K562 (cell line): Measurements from ENCODE around the gene KCTD7. TPM values are rescaled to one million over a fixed set of nuclear protein-coding genes. Genes with fewer than 3 reads are reported as not detected.
A peak's percentile ranks its signal among the peaks of the same experiment; 100 is the strongest.
"Not testable (repeated sequence)": the region's sequence is repeated elsewhere in the genome, so short reads cannot be mapped to it uniquely, and the experiment has no call there.

ENCODE experiments used
- ATAC-seq: fragments of 200-7000 bp; cut with Tn5 transposase; 3 replicates; pipeline ENCODE4 v1.9.1; 2020; ENCODE audit warnings: moderate library complexity
- BruUV-seq: library from RNA; stranded (reverse); fragments of 400-500 nt; replicated peaks from 2 replicates; lab custom pipeline; 2021; lab: Mats Ljungman, UMichigan
- CTCF ChIA-PET: fragments of 300-600 bp; formaldehyde crosslinking; extraction: SDS; loops from one replicate; lab custom pipeline; 2021; ENCODE audit warnings: low intra/inter-chr PET ratio; lab: Yijun Ruan, JAX
- POLR2A ChIA-PET: fragments of 300-600, 350-650 bp; sonication (Branson Sonifier 250); formaldehyde crosslinking; extraction: SDS; loops from one replicate; lab custom pipeline; 2021; ENCODE audit warnings: antibody characterized with exemption, inconsistent platforms; lab: Yijun Ruan, JAX
- DNase-seq, 4 experiments: peaks; one replicate each; pipeline versions ENCODE4 v3.0.0 to v3.0.0-alpha.2; 2011 to 2018; ENCODE audit warnings: low spot score in 3 of 4, mixed read lengths in 3 of 4; ENCODE audit errors: extremely low read depth in 1 of 4
- FAIRE-seq: peaks from 2 replicates; lab custom pipeline; 2011; peaks lifted over from hg19 to GRCh38; lab: Jason Lieb, UNC
- H2AFZ ChIP-seq: 2 replicates; pipeline ENCODE4 v1.6.0; 2011; ENCODE audit warnings: low read depth, low read length, control low read depth, inconsistent platforms
- H3K27ac ChIP-seq: fragments of 200-600 bp; 3 replicates; pipeline ENCODE4 v1.8.0; 2011; ENCODE audit warnings: low read depth, mild to moderate bottlenecking, control low read depth, inconsistent platforms, low read length, moderate library complexity, mixed read lengths; ENCODE audit errors: extremely low read depth
- H3K27me3 ChIP-seq, 2 experiments: fragments of 300-600 bp in 1 of 2; 2 replicates in 1 of 2; 3 replicates in 1 of 2; pipeline versions ENCODE4 v1.6.0 to v1.8.0; 2011; ENCODE audit warnings: inconsistent platforms in 2 of 2, low read length in 2 of 2, mild to moderate bottlenecking in 1 of 2, mixed read lengths in 1 of 2, moderate library complexity in 1 of 2; ENCODE audit not compliant: control insufficient read depth in 2 of 2, insufficient read depth in 2 of 2
- H3K36me3 ChIP-seq: fragments of 300-600 bp; 3 replicates; pipeline ENCODE4 v1.8.0; 2011; ENCODE audit warnings: mild to moderate bottlenecking, low read length, inconsistent platforms; ENCODE audit not compliant: control insufficient read depth, insufficient read depth
- H3K4me1 ChIP-seq, 2 experiments: fragments of 200-600 bp in 1 of 2; replicated peaks in 1 of 2; 2 replicates in 1 of 2; 3 replicates in 1 of 2; pipeline versions ENCODE4 v1.5.1 to v1.8.0; 2011; ENCODE audit warnings: inconsistent platforms in 2 of 2, low read length in 2 of 2, mild to moderate bottlenecking in 1 of 2, mixed read lengths in 1 of 2, moderate library complexity in 1 of 2; ENCODE audit not compliant: control insufficient read depth in 2 of 2, insufficient read depth in 2 of 2
- H3K4me2 ChIP-seq: 2 replicates; pipeline ENCODE4 v1.6.1; 2011; ENCODE audit warnings: low read length, control low read depth, inconsistent platforms, mixed read lengths; ENCODE audit not compliant: insufficient read depth
- H3K4me3 ChIP-seq: fragments of 200-600 bp; sonication (generic), shearing (Covaris generic); 2 replicates; pipeline ENCODE4 v1.5.1; 2016; ENCODE audit warnings: control low read depth, inconsistent platforms
- H3K79me2 ChIP-seq: fragments of 200-600 bp; 3 replicates; pipeline ENCODE4 v1.8.0; 2011; ENCODE audit warnings: low read length, inconsistent platforms; ENCODE audit not compliant: control insufficient read depth, insufficient read depth
- H3K9ac ChIP-seq, 2 experiments: 2 replicates each; pipeline versions ENCODE4 v1.6.0 to v1.6.1; 2011; ENCODE audit warnings: low read depth in 2 of 2, low read length in 2 of 2, control low read depth in 1 of 2, inconsistent platforms in 1 of 2, mild to moderate bottlenecking in 1 of 2, mixed read lengths in 1 of 2; ENCODE audit not compliant: insufficient read depth in 1 of 2
- H3K9me1 ChIP-seq: one replicate; pipeline ENCODE4 v1.6.0; 2011; ENCODE audit warnings: inconsistent platforms, mild to moderate bottlenecking, low read length, moderate library complexity; ENCODE audit not compliant: control insufficient read depth, insufficient read depth
- H3K9me3 ChIP-seq: replicated peaks from 2 replicates; pipeline ENCODE4 v1.5.1; 2011; ENCODE audit warnings: low read depth, low read length, inconsistent platforms; ENCODE audit not compliant: control insufficient read depth, insufficient read depth
- H4K20me1 ChIP-seq: replicated peaks from 2 replicates; pipeline ENCODE4 v1.6.1; 2011; ENCODE audit warnings: low read length, inconsistent platforms, mixed read lengths; ENCODE audit not compliant: control insufficient read depth, insufficient read depth
- C11orf30 ChIP-seq: fragments of 450-650 bp; IDR thresholded peaks from 2 replicates; pipeline ENCODE4 v1.6.1; 2016; ENCODE audit warnings: low read depth, mild to moderate bottlenecking
- DPF2 ChIP-seq: fragments of 450-650 bp; IDR thresholded peaks from 2 replicates; pipeline ENCODE4 v1.6.1; 2016
- FOSL1 ChIP-seq: fragments of 200-800 bp; sonication (Bioruptor generic); conservative IDR thresholded peaks from 2 replicates; pipeline ENCODE4 v1.6.1; 2016; ENCODE audit warnings: missing genetic modification characterization, missing compliant biosample characterization
- JUN ChIP-seq, 2 experiments: sonication (generic) in 1 of 2; formaldehyde crosslinking in 1 of 2; IDR thresholded peaks; 2 replicates each; pipeline versions ENCODE4 v1.6.1 to v1.8.0; 2012 to 2022; ENCODE audit warnings: borderline replicate concordance in 2 of 2, mild to moderate bottlenecking in 2 of 2, improper control_type of control experiment in 1 of 2, low read depth in 1 of 2, low read length in 1 of 2, missing genetic modification reagents in 1 of 2
- JUND ChIP-seq, 2 experiments: IDR thresholded peaks; 2 replicates in 1 of 2; 3 replicates in 1 of 2; pipeline ENCODE4 v1.6.1; 2011; ENCODE audit warnings: borderline replicate concordance in 2 of 2, low read depth in 2 of 2, low read length in 2 of 2, improper control_type of control experiment in 1 of 2, missing biosample characterization in 1 of 2, missing genetic modification characterization in 1 of 2, missing genetic modification reagents in 1 of 2
- MAFK ChIP-seq: IDR thresholded peaks from 2 replicates; pipeline ENCODE4 v1.6.1; 2011; ENCODE audit warnings: low read length, improper control_type of control experiment
- NFE2 ChIP-seq: IDR thresholded peaks from 2 replicates; pipeline ENCODE4 v1.6.1; 2014; ENCODE audit warnings: antibody characterized with exemption, low read depth
- NR2C2 ChIP-seq, 2 experiments: fragments of 200-800 bp in 1 of 2; sonication (Bioruptor generic) in 1 of 2; sonication (generic) in 1 of 2; formaldehyde crosslinking in 1 of 2; IDR thresholded peaks; 2 replicates each; pipeline versions ENCODE4 v1.6.1 to v1.8.0; 2016 to 2022; ENCODE audit warnings: mild to moderate bottlenecking in 1 of 2, missing compliant biosample characterization in 1 of 2, missing genetic modification characterization in 1 of 2, missing genetic modification reagents in 1 of 2
- ZNF589 ChIP-seq: fragments of 200-800 bp; sonication (Bioruptor generic); IDR thresholded peaks from 2 replicates; pipeline ENCODE4 v1.6.1; 2016; ENCODE audit warnings: low read depth, missing genetic modification characterization, missing compliant biosample characterization
- WGBS: fragments of 100-300 bp; shearing (Covaris generic); methylation state at CpG from one replicate; pipeline ENCODE4 v1.1.6; 2016; ENCODE audit warnings: low coverage, mixed read lengths; ENCODE audit not compliant: insufficient coverage; ENCODE audit errors: missing lambda C conversion rate; 5-methylcytosine and 5-hydroxymethylcytosine counted together
- in situ Hi-C: fragments of 300-500 bp; cut with MboI; formaldehyde crosslinking; loops from 4 replicates; pipeline ENCODE4 v1.15.0; 2018; ENCODE audit warnings: inconsistent platforms, mixed read lengths
- intact Hi-C: fragments of 100-400 bp; cut with micrococcal nuclease; formaldehyde crosslinking; loops from 2 replicates; pipeline ENCODE4 v1.14.2; 2022
- polyA plus RNA-seq, 8 experiments: library from polyadenylated mRNA; depleted of rRNA in 4 of 8; stranded (reverse) in 5 of 8; unstranded in 3 of 8; fragments of >200 nt; fragmentation: Nextera tagmentation in 2 of 8; fragmentation: Illumina TruSeq in 1 of 8; extraction: Ambion mirVana in 2 of 8; extraction: Trizol in 1 of 8; gene quantifications; 2 replicates each; pipeline versions ENCODE4 v1.2.1 to v1.2.3, GENCODE V29; 2011 to 2014; ENCODE audit warnings: inconsistent platforms in 1 of 8, missing spikeins in 1 of 8
- total RNA-seq, 7 experiments: library from RNA; depleted of rRNA in 6 of 7; stranded (reverse); fragments of >200 nt in 6 of 7; fragmentation: Illumina TruSeq in 2 of 7; extraction: Trizol in 2 of 7; gene quantifications; 2 replicates each; pipeline versions ENCODE4 v1.2.1 to v1.2.3, GENCODE V29; 2011 to 2021; ENCODE audit warnings: low replicate concordance in 1 of 7
- TF ChIP-seq, protein P1 (sequence below), 2 experiments: fragments of 450-650 bp in 1 of 2; sonication (generic) in 1 of 2; formaldehyde crosslinking in 1 of 2; IDR thresholded peaks in 1 of 2; conservative IDR thresholded peaks in 1 of 2; 2 replicates each; pipeline versions ENCODE4 v1.6.1 to v1.8.1; 2016 to 2023; ENCODE audit warnings: mild to moderate bottlenecking in 2 of 2, moderate library complexity in 2 of 2, inconsistent platforms in 1 of 2, missing genetic modification reagents in 1 of 2

The KCTD7 gene
- total and polyA plus RNA-seq, 9 of the 15 experiments (the other 6 are each of a cell fraction or from before 2014, with no cell fraction given), result 1.5 to 26.0 (median 9.0) TPM

DNA sequence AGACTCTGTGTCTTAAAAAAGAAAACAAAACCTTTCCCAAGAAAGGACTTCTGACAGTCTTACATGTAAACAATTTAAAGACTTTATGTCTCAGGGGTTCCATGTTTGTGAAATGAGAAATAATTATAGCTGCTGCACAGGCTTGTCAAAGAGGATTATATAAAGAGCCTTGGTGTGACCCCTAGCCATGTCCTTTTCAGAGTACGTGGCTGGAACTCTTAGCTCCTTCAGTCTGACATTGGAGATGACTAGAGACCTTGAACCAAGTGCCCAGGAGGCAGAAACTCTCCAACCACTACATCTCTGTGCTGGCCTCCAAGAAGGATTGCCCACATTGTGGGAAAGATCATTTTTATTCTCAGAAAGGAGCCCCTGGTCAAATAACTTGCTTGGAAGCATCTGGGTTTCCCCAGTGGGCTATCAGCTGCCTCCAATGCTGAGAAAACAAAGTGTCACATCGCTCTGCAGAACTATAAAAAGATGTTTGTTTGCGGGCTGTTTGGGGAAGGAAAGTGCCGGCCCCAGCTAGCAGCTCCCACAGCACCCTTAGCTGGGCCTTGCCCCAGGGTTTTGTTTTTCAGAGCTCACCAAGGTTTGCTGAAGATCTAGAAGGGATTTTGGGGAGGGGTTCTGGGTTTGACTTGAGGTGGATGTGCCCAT lies 6.8 kb downstream of the KCTD7 start:
- H3K9ac ChIP-seq, H3K4me2 ChIP-seq, BruUV-seq, intact Hi-C loops, POLR2A ChIA-PET, H3K27me3 ChIP-seq, CTCF ChIA-PET, H3K9me1 ChIP-seq, H2AFZ ChIP-seq, H3K79me2 ChIP-seq, H3K27ac ChIP-seq, DNase-seq, H3K4me3 ChIP-seq, H3K9me3 ChIP-seq: not testable (repeated sequence)
- no CpG with 5 or more reads among the region's 4 CpGs for WGBS
- H3K36me3 ChIP-seq, result peaks cover 26% of the 10 kb centered on the region
- in situ Hi-C loops, result loop anchor here (5.0 kb wide), 1 partner anchor 37 kb away; no protein-coding TSS in a partner anchor
- FAIRE-seq (peak; percentile 19), ATAC-seq (peak; percentile 14)
- peaks cover 19% of the 10 kb centered on the region for H4K20me1 ChIP-seq
- H3K4me1 ChIP-seq, result peaks cover 22 to 24% of the 10 kb centered on the region in 2 experiments

DNA sequence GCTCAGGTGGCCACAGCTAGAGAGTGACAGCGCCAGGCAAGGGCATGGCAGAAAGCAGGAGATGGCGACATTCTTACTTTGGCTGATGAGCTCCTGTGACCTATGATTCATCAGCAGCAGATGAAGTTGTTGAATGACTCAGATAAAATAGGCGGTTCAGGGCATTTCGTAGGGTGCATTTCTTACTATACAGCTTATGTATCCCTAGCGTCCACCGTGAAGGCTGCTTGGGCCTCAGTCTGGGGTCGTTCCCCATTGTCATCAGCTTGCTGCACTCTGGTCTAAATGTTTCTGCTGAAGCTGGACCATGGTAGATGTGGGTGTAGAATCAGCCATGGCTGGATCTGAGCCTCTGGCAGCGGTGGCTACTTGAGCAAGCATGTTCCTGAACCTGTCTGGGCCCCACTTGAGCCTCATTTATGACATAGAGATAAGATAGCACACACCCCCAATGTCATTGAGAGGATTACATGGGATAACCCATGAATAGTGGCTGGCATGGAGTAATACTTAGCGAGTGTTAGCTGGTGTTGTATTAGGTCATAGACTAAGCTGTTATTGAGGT lies 7.4 kb downstream of the KCTD7 start:
- intact Hi-C loops; H2AFZ ChIP-seq; H3K79me2 ChIP-seq; H3K9ac ChIP-seq; H3K27ac ChIP-seq; H3K4me3 ChIP-seq; BruUV-seq; POLR2A ChIA-PET; H3K27me3 ChIP-seq; H3K9me1 ChIP-seq; CTCF ChIA-PET; H3K9me3 ChIP-seq; TF ChIP-seq NR2C2 (CRISPR knock-in tag; IDR thresholded peaks at IDR 0.05); JUND (tag; IDR thresholded peaks at IDR 0.05; ENCODE audit: borderline replicate concordance, low read depth, low read length); JUN (CRISPR knock-in tag; IDR thresholded peaks at IDR 0.05; ENCODE audit: borderline replicate concordance): not testable (repeated sequence)
- FAIRE-seq (peak; percentile 95), DNase-seq (peak in 1 of 4 experiments; percentile 58), ATAC-seq (peak; percentile 66)
- Histone ChIP-seq H3K4me1 (peaks cover 27 to 28% of the 10 kb centered on the region in 2 experiments), H3K4me2 (peak overlapping the region; percentile 7; the same call in 1 of the 2 replicates), H3K36me3 (peaks cover 30% of the 10 kb centered on the region), H4K20me1 (peaks cover 19% of the 10 kb centered on the region)
- in situ Hi-C loops, result loop anchor here (5.0 kb wide), 1 partner anchor 36 kb away; no protein-coding TSS in a partner anchor
- WGBS, result 23% methylated on average over 6 of the region's 9 CpGs
- peak; percentile 27; the same call in 1 of the 2 replicates for TF ChIP-seq C11orf30
- peak; percentile 17; the same call in 1 of the 2 replicates for TF ChIP-seq MAFK
- 0 out of 2 replicates have a peak, but pooled peaks have one; percentile 30 for TF ChIP-seq DPF2
- TF ChIP-seq NFE2, result peak; percentile 79
- TF ChIP-seq, protein P1, sequence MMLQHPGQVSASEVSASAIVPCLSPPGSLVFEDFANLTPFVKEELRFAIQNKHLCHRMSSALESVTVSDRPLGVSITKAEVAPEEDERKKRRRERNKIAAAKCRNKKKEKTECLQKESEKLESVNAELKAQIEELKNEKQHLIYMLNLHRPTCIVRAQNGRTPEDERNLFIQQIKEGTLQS (IDR thresholded peaks at IDR 0.05), result peak; percentile 71
- TF ChIP-seq, protein P1 (CRISPR knock-in tag; conservative IDR thresholded peaks at IDR 0.05), result not testable (repeated sequence)
- TF ChIP-seq ZNF589 (CRISPR knock-in tag), result 0 out of 2 replicates have a peak, but pooled peaks have one; percentile 28
- peak; percentile 85 for TF ChIP-seq FOSL1 (tag)
- 0 out of 2 replicates have a peak, but pooled peaks have one; percentile 29 for TF ChIP-seq NR2C2 (tag; IDR thresholded peaks at IDR 0.05)
- TF ChIP-seq JUND (IDR thresholded peaks at IDR 0.05; ENCODE audit: borderline replicate concordance, low read depth, low read length), result peak; percentile 70; the same call in 1 of the 2 replicates
- 0 out of 2 replicates have a peak, but pooled peaks have one; percentile 33 for TF ChIP-seq JUN (IDR thresholded peaks at IDR 0.05; ENCODE audit: borderline replicate concordance, low read depth, low read length)
